ENCODE measurements around the gene NUDT11.
"Not testable (repeated sequence)": the region's sequence is repeated elsewhere in the genome, so short reads cannot be mapped to it uniquely, and the experiment has no call there.

NUDT11 gene

GRCh38 chrX:51496501-51497291 is at the start of gene NUDT11:
Gene NUDT11 (minus strand): TSS chrX:51496592. CDS start chrX:51496444, 148 bp downstream.
- no peak within 1 kb of the TSS for H3K27ac ChIP-seq
- DNase-seq (ENCODE audit: low read depth, low spot score) = no peak

DNA sequence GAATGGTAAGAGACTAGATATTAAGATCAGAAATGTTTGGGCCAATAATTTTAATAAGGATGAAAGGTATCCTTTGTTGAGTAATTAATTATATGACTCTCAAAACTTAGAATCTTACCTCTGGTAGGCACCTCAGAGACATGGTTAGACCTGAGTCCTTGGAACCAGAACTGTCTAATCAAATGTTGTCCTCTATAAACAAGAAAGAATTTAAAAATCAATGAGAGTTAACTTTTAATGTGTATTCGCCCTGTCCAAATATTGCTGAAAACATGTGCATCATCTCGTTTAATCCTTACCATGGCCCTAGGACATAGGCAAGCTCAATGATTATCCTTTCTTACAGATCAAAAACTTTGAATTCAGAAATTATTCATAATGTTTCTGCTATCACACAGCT is 24.0 kb upstream of the NUDT11 start:
- no peak for DNase-seq (ENCODE audit: low read depth, low spot score)
- no peak overlapping the region for H3K27ac ChIP-seq

DNA sequence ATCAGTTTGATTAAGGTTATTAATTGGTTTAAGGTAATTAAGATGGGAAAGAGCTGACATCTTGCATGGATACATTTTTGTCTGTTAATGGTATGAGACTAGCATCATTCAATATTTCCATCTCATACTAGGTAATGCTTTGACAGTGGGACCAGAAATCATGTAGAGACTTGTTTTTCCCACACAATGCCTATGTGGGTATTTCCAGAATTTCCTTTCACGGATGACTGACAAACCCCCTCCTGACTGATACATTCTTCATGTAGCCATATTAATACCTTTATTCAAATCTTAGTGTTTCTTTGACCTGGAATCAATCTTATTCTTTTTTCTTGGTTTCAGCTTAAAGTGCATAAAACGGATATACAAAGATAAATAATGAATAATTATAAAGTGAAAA is 22.7 kb upstream of the NUDT11 start:
- DNase-seq (ENCODE audit: low read depth, low spot score); H3K27ac ChIP-seq: not testable (repeated sequence)

DNA sequence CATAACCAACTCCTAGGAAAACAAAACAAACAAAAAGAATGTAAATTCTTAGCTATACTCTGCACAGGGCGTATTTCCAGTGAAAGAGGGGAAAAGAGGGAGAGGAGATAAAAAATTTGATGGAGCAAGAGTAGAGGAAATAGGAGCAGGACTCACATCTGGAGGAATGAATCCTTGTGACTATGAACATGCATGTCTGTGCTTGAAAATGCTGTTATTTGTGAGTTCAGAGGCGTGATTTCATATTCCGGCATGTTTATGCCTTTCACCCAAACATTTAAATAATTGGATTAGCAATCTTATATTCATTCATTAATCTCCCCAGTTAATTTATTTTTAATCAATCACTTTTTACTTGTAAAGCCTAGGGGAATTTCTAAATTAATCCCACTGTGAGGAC is 11.2 kb upstream of the NUDT11 start:
- no peak overlapping the region for H3K27ac ChIP-seq
- no peak for DNase-seq (ENCODE audit: low read depth, low spot score)

- DNase-seq (ENCODE audit: low read depth, low spot score); H3K27ac ChIP-seq: not testable (repeated sequence)
Measured at GRCh38 chrX:51495701-51496488, 497 bp downstream of the NUDT11 start.

DNA sequence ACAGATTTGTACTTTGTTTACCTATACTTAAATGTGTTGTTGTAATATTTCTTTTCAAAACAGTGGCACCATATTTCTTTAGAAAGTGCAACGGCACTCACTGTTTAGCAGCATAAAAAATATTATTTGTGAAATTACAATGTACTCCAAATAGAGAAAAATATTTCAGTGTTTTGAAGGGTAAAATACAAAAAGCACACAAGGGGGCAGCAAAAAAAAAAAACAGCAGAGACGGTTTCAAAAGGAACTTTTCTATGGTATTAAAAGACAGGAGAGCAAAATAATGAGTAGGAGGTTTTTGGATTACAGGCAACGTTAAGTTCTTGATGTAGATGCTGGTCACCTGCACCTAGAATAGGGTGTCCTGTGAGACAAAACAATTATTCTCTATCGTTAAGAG is 2.0 kb downstream of the NUDT11 start:
- no peak overlapping the region for H3K27ac ChIP-seq
- no peak for DNase-seq (ENCODE audit: low read depth, low spot score)

DNA sequence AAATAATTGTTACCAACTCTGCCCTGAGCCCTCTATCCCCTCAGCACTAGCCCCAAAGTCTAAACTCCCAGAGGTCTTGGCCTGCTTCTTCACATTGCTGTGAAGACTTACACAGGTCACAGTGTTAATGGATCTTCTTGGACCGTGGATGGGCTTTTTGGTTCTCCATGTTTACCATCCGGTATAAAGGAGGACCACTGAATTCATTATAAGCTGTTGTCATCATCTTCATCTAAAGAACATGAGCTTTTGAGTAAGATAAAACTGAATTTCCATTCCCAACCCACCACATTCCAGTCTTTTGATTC is 8.5 kb downstream of the NUDT11 start:
- H3K27ac ChIP-seq = no peak overlapping the region
- no peak for DNase-seq (ENCODE audit: low read depth, low spot score)

- H3K27ac ChIP-seq = no peak overlapping the region
- DNase-seq (ENCODE audit: low read depth, low spot score) = no peak
Measured at GRCh38 chrX:51484616-51485015, 11.8 kb downstream of the NUDT11 start.

DNA sequence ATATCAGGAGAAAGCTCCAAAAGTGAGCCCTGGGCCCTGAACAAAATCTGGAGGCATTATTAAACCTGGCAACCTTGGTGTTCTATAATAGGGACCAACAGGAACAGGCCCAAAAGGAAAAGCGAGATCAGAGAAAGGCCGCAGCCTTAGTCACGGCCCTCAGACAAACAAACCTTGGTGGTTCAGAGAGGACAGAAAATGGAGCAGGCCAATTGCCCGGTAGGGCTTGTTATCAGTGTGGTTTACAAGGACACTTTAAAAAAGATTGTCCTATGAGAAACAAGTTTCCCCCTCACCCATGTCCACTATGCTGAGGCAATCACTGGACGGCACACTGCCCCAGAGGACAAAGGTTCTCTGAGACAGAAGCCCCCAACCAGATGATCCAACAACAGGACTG is 14.0 kb downstream of the NUDT11 start:
- not testable (repeated sequence) for H3K27ac ChIP-seq; DNase-seq (ENCODE audit: low read depth, low spot score)

GRCh38 chrX:51476930-51477329 is 19.5 kb downstream of the NUDT11 start:
- H3K27ac ChIP-seq = no peak overlapping the region

DNA sequence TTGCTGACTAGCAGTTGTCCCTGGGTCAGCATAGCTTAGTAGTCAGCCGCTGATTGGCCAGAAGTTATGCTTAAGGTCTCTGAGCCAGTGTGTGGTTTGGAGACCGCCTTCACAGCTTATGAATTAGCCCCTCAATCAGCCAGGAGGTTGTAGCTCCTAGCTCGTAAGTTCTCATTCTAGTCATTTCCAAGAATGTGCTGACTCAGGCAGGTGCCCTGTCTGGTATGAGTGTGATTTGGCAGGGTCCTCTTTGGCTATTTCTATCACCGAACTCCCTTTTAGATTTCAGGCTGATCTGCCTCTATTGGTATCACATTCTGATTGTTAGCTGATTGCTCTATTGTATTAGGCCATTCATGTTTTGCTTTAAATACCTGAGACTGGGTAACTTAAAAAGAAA is 33.1 kb downstream of the NUDT11 start:
- no peak overlapping the region for H3K27ac ChIP-seq
- DNase-seq (ENCODE audit: low read depth, low spot score) = no peak

More at GRCh38 chrX:51476930-51477329, 19.5 kb downstream of the NUDT11 start:
- no peak for DNase-seq (ENCODE audit: low read depth, low spot score)

DNA sequence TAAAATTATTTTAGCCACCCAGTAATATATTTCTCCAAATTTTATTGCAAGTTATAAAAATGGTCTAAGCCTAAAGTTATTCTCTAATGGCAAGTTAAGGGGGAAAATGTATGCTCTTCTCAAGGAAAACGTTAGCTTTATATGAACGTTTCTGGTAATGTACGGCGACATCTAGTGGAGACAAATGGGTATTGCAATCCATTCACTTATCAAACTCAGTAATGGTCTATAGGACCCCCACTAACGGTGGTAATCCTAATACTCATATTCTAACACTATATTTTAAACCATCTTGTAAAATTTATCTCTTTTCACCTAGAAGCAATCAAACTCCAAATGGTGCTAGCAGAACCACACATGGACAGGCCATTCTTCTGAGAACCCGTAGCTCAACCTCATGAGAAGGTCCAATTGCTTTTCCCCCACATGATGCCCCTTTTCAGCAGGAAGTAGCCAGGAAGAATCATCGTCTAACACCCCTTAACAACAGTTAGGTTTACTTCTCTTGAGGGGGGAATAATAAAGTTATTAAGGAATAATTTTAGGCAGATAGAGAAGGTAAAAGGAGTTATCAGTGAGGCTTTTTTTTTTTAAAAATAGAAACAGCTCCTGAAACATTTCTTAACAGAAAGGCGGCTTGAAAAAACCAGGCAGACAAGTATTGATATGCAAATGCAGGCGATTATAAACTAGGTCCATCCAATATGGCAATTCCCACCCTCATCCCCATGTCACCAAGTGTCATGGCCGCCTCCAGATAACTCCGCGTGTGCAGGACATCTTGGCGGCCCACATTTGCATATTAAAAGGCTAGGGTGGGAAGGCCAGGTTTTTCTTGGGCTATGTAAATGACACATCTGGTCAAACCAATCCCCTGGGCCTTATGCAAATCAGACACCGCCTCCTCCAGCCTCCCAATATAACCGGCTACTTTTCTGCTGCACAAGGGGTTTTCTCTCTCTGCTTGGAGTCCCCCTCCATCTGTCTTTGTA is 35.0 kb downstream of the NUDT11 start:
- no peak overlapping the region for H3K27ac ChIP-seq
- DNase-seq (ENCODE audit: low read depth, low spot score) = no peak

DNA sequence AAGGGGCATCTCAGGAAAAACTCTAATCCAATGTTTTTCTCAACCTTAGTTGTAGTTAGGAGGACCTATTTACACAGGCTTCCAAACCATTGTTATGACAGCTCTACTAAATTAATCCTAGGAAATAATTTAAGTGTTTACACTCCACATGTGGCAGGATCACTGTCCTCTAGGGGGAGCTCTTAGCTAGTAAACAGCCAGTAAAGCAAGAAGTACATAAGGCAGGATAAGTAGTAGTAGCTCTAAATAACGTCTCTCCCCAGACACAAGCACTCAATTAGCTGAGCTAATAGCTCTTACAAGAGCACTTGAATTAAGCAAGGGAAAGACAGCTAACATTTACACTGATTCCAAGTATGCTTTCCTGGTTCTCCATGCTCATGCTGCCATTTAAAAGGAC is 37.3 kb downstream of the NUDT11 start:
- no peak overlapping the region for H3K27ac ChIP-seq
- no peak for DNase-seq (ENCODE audit: low read depth, low spot score)

- no peak overlapping the region for H3K27ac ChIP-seq
- DNase-seq (ENCODE audit: low read depth, low spot score) = no peak
Measured at GRCh38 chrX:51456814-51457213, 39.6 kb downstream of the NUDT11 start.

- no peak for DNase-seq (ENCODE audit: low read depth, low spot score)
- H3K27ac ChIP-seq = no peak overlapping the region
Measured at GRCh38 chrX:51456246-51456645, 40.1 kb downstream of the NUDT11 start.

DNA sequence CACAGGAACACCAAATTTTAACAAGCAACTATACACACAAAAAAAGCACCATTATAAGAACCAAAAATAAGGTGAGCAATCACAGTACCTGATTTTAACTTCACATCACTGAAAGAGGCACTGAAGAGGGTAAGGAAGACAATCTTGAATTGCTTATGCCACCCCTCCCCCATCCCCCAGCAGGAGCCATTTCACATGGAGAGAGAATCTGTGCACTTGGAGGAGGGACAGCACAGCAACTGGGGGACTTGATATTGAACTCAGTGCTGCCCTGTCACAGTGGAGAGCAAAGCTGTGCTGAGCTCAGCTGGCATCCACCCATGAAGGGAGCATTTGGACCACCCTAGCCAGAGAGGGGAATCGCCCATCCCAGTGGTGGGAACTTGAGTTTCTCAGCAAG is 56.0 kb downstream of the NUDT11 start:
- no peak for DNase-seq (ENCODE audit: low read depth, low spot score)
- H3K27ac ChIP-seq = no peak overlapping the region

All from epithelial cell of prostate (primary cell).